ENCODE results near the gene CNR2.

DNA sequence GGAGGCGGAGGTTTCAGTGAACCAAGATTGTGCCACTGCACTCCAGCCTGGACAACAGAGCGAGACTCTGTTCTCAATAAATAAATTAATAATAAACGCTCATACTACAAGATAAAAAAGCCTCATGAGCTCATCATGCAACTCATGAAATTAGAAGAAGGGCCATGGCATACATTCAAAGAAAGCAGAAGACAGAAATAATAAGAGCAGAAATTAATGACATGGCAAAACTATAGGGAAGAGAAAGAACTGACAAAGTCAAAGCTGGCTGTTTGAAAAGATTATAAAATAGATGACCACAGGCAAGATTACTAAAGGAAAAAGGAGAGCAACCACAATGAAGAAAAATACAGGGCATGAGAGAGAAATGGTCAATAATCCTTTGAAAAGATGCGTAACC lies 30.4 kb downstream of the CNR2 start:
- TF ChIP-seq, protein P1, sequence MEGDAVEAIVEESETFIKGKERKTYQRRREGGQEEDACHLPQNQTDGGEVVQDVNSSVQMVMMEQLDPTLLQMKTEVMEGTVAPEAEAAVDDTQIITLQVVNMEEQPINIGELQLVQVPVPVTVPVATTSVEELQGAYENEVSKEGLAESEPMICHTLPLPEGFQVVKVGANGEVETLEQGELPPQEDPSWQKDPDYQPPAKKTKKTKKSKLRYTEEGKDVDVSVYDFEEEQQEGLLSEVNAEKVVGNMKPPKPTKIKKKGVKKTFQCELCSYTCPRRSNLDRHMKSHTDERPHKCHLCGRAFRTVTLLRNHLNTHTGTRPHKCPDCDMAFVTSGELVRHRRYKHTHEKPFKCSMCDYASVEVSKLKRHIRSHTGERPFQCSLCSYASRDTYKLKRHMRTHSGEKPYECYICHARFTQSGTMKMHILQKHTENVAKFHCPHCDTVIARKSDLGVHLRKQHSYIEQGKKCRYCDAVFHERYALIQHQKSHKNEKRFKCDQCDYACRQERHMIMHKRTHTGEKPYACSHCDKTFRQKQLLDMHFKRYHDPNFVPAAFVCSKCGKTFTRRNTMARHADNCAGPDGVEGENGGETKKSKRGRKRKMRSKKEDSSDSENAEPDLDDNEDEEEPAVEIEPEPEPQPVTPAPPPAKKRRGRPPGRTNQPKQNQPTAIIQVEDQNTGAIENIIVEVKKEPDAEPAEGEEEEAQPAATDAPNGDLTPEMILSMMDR (IDR thresholded peaks at IDR 0.05 in 8 of 11, conservative IDR thresholded peaks at IDR 0.05 in 3 of 11), result no peak
- no peak for TF ChIP-seq POLR2A (IDR thresholded peaks at IDR 0.05)
